K562 (cell line): ENCODE measurements around the gene TACC3. TPM values are rescaled to one million over a fixed set of nuclear protein-coding genes. Genes with fewer than 3 reads are reported as not detected.

Source experiments
- ATAC-seq: fragments of 200-7000 bp; cut with Tn5 transposase; 3 replicates; pipeline ENCODE4 v1.9.1; 2020; ENCODE audit warnings: moderate library complexity
- BruUV-seq: library from RNA; stranded (reverse); fragments of 400-500 nt; replicated peaks from 2 replicates; lab custom pipeline; 2021; lab: Mats Ljungman, UMichigan
- CTCF ChIA-PET: fragments of 300-600 bp; formaldehyde crosslinking; extraction: SDS; loops from one replicate; lab custom pipeline; 2021; ENCODE audit warnings: low intra/inter-chr PET ratio; lab: Yijun Ruan, JAX
- POLR2A ChIA-PET: fragments of 300-600, 350-650 bp; sonication (Branson Sonifier 250); formaldehyde crosslinking; extraction: SDS; loops from one replicate; lab custom pipeline; 2021; ENCODE audit warnings: antibody characterized with exemption, inconsistent platforms; lab: Yijun Ruan, JAX
- DNase-seq, 4 experiments: peaks; one replicate each; pipeline versions ENCODE4 v3.0.0 to v3.0.0-alpha.2; 2011 to 2018; ENCODE audit warnings: low spot score in 3 of 4, mixed read lengths in 3 of 4; ENCODE audit errors: extremely low read depth in 1 of 4
- FAIRE-seq: peaks from 2 replicates; lab custom pipeline; 2011; peaks lifted over from hg19 to GRCh38; lab: Jason Lieb, UNC
- H2AFZ ChIP-seq: 2 replicates; pipeline ENCODE4 v1.6.0; 2011; ENCODE audit warnings: low read depth, low read length, control low read depth, inconsistent platforms
- H3K27ac ChIP-seq: fragments of 200-600 bp; 3 replicates; pipeline ENCODE4 v1.8.0; 2011; ENCODE audit warnings: low read depth, mild to moderate bottlenecking, control low read depth, inconsistent platforms, low read length, moderate library complexity, mixed read lengths; ENCODE audit errors: extremely low read depth
- H3K27me3 ChIP-seq, 2 experiments: fragments of 300-600 bp in 1 of 2; 2 replicates in 1 of 2; 3 replicates in 1 of 2; pipeline versions ENCODE4 v1.6.0 to v1.8.0; 2011; ENCODE audit warnings: inconsistent platforms in 2 of 2, low read length in 2 of 2, mild to moderate bottlenecking in 1 of 2, mixed read lengths in 1 of 2, moderate library complexity in 1 of 2; ENCODE audit not compliant: control insufficient read depth in 2 of 2, insufficient read depth in 2 of 2
- H3K36me3 ChIP-seq: fragments of 300-600 bp; 3 replicates; pipeline ENCODE4 v1.8.0; 2011; ENCODE audit warnings: mild to moderate bottlenecking, low read length, inconsistent platforms; ENCODE audit not compliant: control insufficient read depth, insufficient read depth
- H3K4me1 ChIP-seq, 2 experiments: fragments of 200-600 bp in 1 of 2; replicated peaks in 1 of 2; 2 replicates in 1 of 2; 3 replicates in 1 of 2; pipeline versions ENCODE4 v1.5.1 to v1.8.0; 2011; ENCODE audit warnings: inconsistent platforms in 2 of 2, low read length in 2 of 2, mild to moderate bottlenecking in 1 of 2, mixed read lengths in 1 of 2, moderate library complexity in 1 of 2; ENCODE audit not compliant: control insufficient read depth in 2 of 2, insufficient read depth in 2 of 2
- H3K4me2 ChIP-seq: 2 replicates; pipeline ENCODE4 v1.6.1; 2011; ENCODE audit warnings: low read length, control low read depth, inconsistent platforms, mixed read lengths; ENCODE audit not compliant: insufficient read depth
- H3K4me3 ChIP-seq: fragments of 200-600 bp; sonication (generic), shearing (Covaris generic); 2 replicates; pipeline ENCODE4 v1.5.1; 2016; ENCODE audit warnings: control low read depth, inconsistent platforms
- H3K79me2 ChIP-seq: fragments of 200-600 bp; 3 replicates; pipeline ENCODE4 v1.8.0; 2011; ENCODE audit warnings: low read length, inconsistent platforms; ENCODE audit not compliant: control insufficient read depth, insufficient read depth
- H3K9ac ChIP-seq, 2 experiments: 2 replicates each; pipeline versions ENCODE4 v1.6.0 to v1.6.1; 2011; ENCODE audit warnings: low read depth in 2 of 2, low read length in 2 of 2, control low read depth in 1 of 2, inconsistent platforms in 1 of 2, mild to moderate bottlenecking in 1 of 2, mixed read lengths in 1 of 2; ENCODE audit not compliant: insufficient read depth in 1 of 2
- H3K9me1 ChIP-seq: one replicate; pipeline ENCODE4 v1.6.0; 2011; ENCODE audit warnings: inconsistent platforms, mild to moderate bottlenecking, low read length, moderate library complexity; ENCODE audit not compliant: control insufficient read depth, insufficient read depth
- H3K9me3 ChIP-seq: replicated peaks from 2 replicates; pipeline ENCODE4 v1.5.1; 2011; ENCODE audit warnings: low read depth, low read length, inconsistent platforms; ENCODE audit not compliant: control insufficient read depth, insufficient read depth
- H4K20me1 ChIP-seq: replicated peaks from 2 replicates; pipeline ENCODE4 v1.6.1; 2011; ENCODE audit warnings: low read length, inconsistent platforms, mixed read lengths; ENCODE audit not compliant: control insufficient read depth, insufficient read depth
- IRF9 ChIP-seq: fragments of 450-650 bp; IDR thresholded peaks from 2 replicates; pipeline ENCODE4 v1.6.1; 2016; ENCODE audit warnings: missing biosample characterization, missing genetic modification characterization
- MYC ChIP-seq, 2 experiments: fragments of 250-450 bp in 1 of 2; sonication (Bioruptor Pico) in 1 of 2; IDR thresholded peaks; 2 replicates each; pipeline versions ENCODE4 v1.5.1 to v1.6.1; 2012 to 2021; ENCODE audit warnings: low read depth in 2 of 2, borderline replicate concordance in 1 of 2, improper control_type of control experiment in 1 of 2, low read length in 1 of 2, mild to moderate bottlenecking in 1 of 2, moderate library complexity in 1 of 2
- TFE3 ChIP-seq: fragments of 450-650 bp; formaldehyde crosslinking; IDR thresholded peaks from 2 replicates; pipeline ENCODE4 v1.4.0; 2020; ENCODE audit warnings: mild to moderate bottlenecking, mixed read lengths
- TGIF2 ChIP-seq: sonication (generic); formaldehyde crosslinking; IDR thresholded peaks from 2 replicates; pipeline ENCODE4 v1.8.1; 2022; ENCODE audit warnings: mild to moderate bottlenecking, missing genetic modification reagents, moderate library complexity
- ZFP91 ChIP-seq: sonication (generic); formaldehyde crosslinking; IDR thresholded peaks from 2 replicates; pipeline ENCODE4 v1.8.0; 2022; ENCODE audit warnings: mild to moderate bottlenecking, missing genetic modification reagents
- ZNF592 ChIP-seq: fragments of 450-650 bp; IDR thresholded peaks from 2 replicates; pipeline ENCODE4 v1.6.1; 2017; ENCODE audit warnings: antibody characterized with exemption, mild to moderate bottlenecking
- WGBS: fragments of 100-300 bp; shearing (Covaris generic); methylation state at CpG from one replicate; pipeline ENCODE4 v1.1.6; 2016; ENCODE audit warnings: low coverage, mixed read lengths; ENCODE audit not compliant: insufficient coverage; ENCODE audit errors: missing lambda C conversion rate; 5-methylcytosine and 5-hydroxymethylcytosine counted together
- in situ Hi-C: fragments of 300-500 bp; cut with MboI; formaldehyde crosslinking; loops from 4 replicates; pipeline ENCODE4 v1.15.0; 2018; ENCODE audit warnings: inconsistent platforms, mixed read lengths
- intact Hi-C: fragments of 100-400 bp; cut with micrococcal nuclease; formaldehyde crosslinking; loops from 2 replicates; pipeline ENCODE4 v1.14.2; 2022
- polyA plus RNA-seq, 8 experiments: library from polyadenylated mRNA; depleted of rRNA in 4 of 8; stranded (reverse) in 5 of 8; unstranded in 3 of 8; fragments of >200 nt; fragmentation: Nextera tagmentation in 2 of 8; fragmentation: Illumina TruSeq in 1 of 8; extraction: Ambion mirVana in 2 of 8; extraction: Trizol in 1 of 8; gene quantifications; 2 replicates each; pipeline versions ENCODE4 v1.2.1 to v1.2.3, GENCODE V29; 2011 to 2014; ENCODE audit warnings: inconsistent platforms in 1 of 8, missing spikeins in 1 of 8
- total RNA-seq, 7 experiments: library from RNA; depleted of rRNA in 6 of 7; stranded (reverse); fragments of >200 nt in 6 of 7; fragmentation: Illumina TruSeq in 2 of 7; extraction: Trizol in 2 of 7; gene quantifications; 2 replicates each; pipeline versions ENCODE4 v1.2.1 to v1.2.3, GENCODE V29; 2011 to 2021; ENCODE audit warnings: low replicate concordance in 1 of 7

The TACC3 gene
- total and polyA plus RNA-seq, 9 of the 15 experiments (the other 6 are each of a cell fraction or from before 2014, with no cell fraction given), result 1.9 to 122 (median 55.6) TPM

- CTCF ChIA-PET, result no interaction called here
- FAIRE-seq, result peak; percentile 86
- TF ChIP-seq IRF9, result 0 out of 2 replicates have a peak, but pooled peaks have one; percentile 6
- TF ChIP-seq ZFP91 (CRISPR knock-in tag), result 0 out of 2 replicates have a peak, but pooled peaks have one; percentile 15
- TF ChIP-seq TGIF2, result no peak
- TF ChIP-seq MYC (IDR thresholded peaks at IDR 0.05; ENCODE audit: low read depth, low read length), result no peak
- TF ChIP-seq MYC (CRISPR knock-in tag; IDR thresholded peaks at IDR 0.05; ENCODE audit: borderline replicate concordance, low read depth), result peak; percentile 23; the same call in 1 of the 2 replicates
- TF ChIP-seq ZNF592, result peak; percentile 10; the same call in 1 of the 2 replicates
- peak; percentile 47 for TF ChIP-seq TFE3 (CRISPR knock-in tag)
Observed at GRCh38 chr4:1784395-1784788, 63.1 kb downstream of the TACC3 start.

More at GRCh38 chr4:1784395-1784788, 63.1 kb downstream of the TACC3 start:
- intact Hi-C loops (no loop called here), in situ Hi-C loops (no loop called here)
- peak overlapping the region; percentile 19; the same call in 1 of the 2 replicates for H3K4me2 ChIP-seq
- WGBS, result 30% methylated on average over 10 of the region's 10 CpGs
- no peaks in the 10 kb centered on the region for H3K9me1 ChIP-seq
- ATAC-seq (no peak), DNase-seq (no peak)
- peak overlapping the region; percentile 71 for H2AFZ ChIP-seq
- H3K4me1 ChIP-seq, result peaks cover 41 to 85% of the 10 kb centered on the region in 2 experiments
- peak overlapping the region; percentile 59; the same call in 2 of the 3 replicates for H3K27ac ChIP-seq
- no TSS peak for BruUV-seq
- peak overlapping the region; percentile 39 to 90 for H3K9ac ChIP-seq
- no peaks in the 10 kb centered on the region for H3K27me3 ChIP-seq
- no peaks in the 10 kb centered on the region for H3K79me2 ChIP-seq
- no peaks in the 10 kb centered on the region for H3K36me3 ChIP-seq
- no peaks in the 10 kb centered on the region for H3K9me3 ChIP-seq
- H4K20me1 ChIP-seq, result no peaks in the 10 kb centered on the region
- POLR2A ChIA-PET, result interaction anchor here (0.6 to 2.5 kb wide), 4 partner anchors 10 to 384 kb away, joined by 3 to 17 read pairs (median 4); partner anchors contain the start of gene FGFR3
- H3K4me3 ChIP-seq, result no peak overlapping the region
